Measurements from ENCODE around the gene CDKL5.
"Not testable (repeated sequence)": the region's sequence is repeated elsewhere in the genome, so short reads cannot be mapped to it uniquely, and the experiment has no call there.

CDKL5 gene

GRCh38 chrX:18579495-18579894, 154.1 kb downstream of the CDKL5 start:
- no peak for DNase-seq (ENCODE audit: low read depth)
- H3K4me3 ChIP-seq (ENCODE audit: low read length): no peak overlapping the region
- no peak for TF ChIP-seq CTCF (conservative IDR thresholded peaks at IDR 0.05; ENCODE audit: low read length)

DNA sequence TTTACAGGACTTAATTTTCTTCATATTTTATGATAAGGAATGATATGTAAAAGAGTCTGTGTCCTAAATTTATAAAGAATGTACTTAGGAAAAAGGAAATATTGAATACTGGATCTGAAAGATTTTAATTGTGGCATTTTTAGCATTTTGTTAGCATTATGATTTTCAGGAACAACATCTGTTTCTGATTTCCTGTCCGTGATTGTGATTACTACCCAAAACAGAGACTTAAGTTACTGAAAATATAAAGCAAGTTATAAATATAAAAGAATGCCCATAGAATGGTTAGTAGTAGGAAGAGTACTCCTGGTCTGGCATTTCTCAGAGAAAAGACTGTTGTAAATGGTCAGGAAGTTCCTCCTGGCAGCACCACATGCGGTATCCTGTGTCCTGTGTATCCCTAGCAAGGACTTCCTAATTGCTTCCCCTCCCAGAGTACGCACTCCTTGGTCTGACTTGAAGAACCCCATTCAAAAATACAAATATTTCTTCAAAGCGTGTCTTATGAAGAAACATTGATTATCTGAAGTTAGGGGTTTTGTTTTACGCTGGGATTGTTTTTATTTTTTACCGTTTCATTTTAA, 157.6 kb downstream of the CDKL5 start:
- no peak overlapping the region for H3K4me3 ChIP-seq (ENCODE audit: low read length)
- peak; percentile 17 for DNase-seq (ENCODE audit: low read depth)

DNA sequence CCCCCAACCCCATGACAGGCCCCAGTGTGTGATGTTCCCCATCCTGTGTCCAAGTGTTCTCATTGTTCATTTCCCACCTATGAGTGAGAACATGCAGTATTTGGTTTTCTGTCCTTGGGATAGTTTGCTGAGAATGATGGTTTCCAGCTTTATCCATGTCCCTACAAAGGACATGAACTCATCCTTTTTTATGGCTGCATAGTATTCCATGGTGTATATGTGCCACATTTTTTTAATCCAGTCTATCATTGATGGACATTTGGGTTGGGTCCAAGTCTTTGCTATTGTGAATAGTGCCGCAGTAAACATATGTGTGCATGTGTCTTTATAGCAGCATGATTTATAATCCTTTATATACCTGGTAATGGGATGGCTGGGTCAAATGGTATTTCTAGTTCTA, 163.9 kb downstream of the CDKL5 start:
- H3K4me3 ChIP-seq (ENCODE audit: low read length); DNase-seq (ENCODE audit: low read depth): not testable (repeated sequence)

More for the DNA sequence above, 157.6 kb downstream of the CDKL5 start:
- no peak for TF ChIP-seq CTCF (conservative IDR thresholded peaks at IDR 0.05; ENCODE audit: low read length)

GRCh38 chrX:18591834-18592233, 166.4 kb downstream of the CDKL5 start:
- TF ChIP-seq CTCF (conservative IDR thresholded peaks at IDR 0.05; ENCODE audit: low read length): no peak
- H3K4me3 ChIP-seq (ENCODE audit: low read length): no peak overlapping the region
- DNase-seq (ENCODE audit: low read depth): no peak

DNA sequence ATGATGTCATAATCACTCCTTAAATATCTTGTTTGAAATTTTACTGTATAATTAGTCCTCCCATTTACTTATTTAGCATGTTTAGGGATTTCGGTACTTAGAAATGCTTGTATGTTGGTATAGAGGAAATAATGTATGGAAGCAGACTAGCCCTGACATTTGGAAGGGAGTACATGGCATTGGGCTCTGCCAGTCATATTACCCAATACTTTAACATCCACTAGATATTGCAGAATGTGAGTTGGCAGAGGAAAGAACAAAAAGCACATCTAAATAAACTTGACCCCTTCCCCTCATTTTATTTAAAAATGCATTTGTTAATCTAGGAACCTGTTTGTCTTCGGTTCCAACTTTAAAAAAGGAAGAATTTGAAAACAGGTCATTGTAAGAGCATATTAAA, 168.7 kb downstream of the CDKL5 start:
- H3K4me3 ChIP-seq (ENCODE audit: low read length): no peak overlapping the region
- no peak for TF ChIP-seq CTCF (conservative IDR thresholded peaks at IDR 0.05; ENCODE audit: low read length)
- no peak for DNase-seq (ENCODE audit: low read depth)

- no peak overlapping the region for H3K4me3 ChIP-seq (ENCODE audit: low read length)
- no peak for TF ChIP-seq CTCF (conservative IDR thresholded peaks at IDR 0.05; ENCODE audit: low read length)
- DNase-seq (ENCODE audit: low read depth): no peak
Measured at GRCh38 chrX:18596096-18596495, 170.7 kb downstream of the CDKL5 start.

DNA sequence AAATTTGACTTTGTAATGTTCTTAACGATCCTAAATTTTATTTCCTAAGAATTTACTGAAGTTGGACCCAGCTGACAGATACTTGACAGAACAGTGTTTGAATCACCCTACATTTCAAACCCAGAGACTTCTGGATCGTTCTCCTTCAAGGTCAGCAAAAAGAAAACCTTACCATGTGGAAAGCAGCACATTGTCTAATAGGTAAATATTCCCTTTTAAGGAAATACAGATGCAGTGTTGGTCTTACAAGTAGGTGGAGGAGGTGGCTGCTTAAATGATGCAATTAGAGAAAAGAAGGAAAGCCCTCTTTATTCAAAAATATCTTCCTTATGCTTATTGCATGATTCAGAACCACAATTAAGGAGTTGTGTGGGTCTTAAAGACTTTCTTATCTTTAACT, 173.0 kb downstream of the CDKL5 start:
- DNase-seq (ENCODE audit: low read depth): peak; percentile 2
- TF ChIP-seq CTCF (conservative IDR thresholded peaks at IDR 0.05; ENCODE audit: low read length): no peak

GRCh38 chrX:18607966-18608365, 182.6 kb downstream of the CDKL5 start:
- DNase-seq (ENCODE audit: low read depth): no peak
- no peak for TF ChIP-seq CTCF (conservative IDR thresholded peaks at IDR 0.05; ENCODE audit: low read length)
- H3K4me3 ChIP-seq (ENCODE audit: low read length): no peak overlapping the region

More for the DNA sequence above, 173.0 kb downstream of the CDKL5 start:
- no peak overlapping the region for H3K4me3 ChIP-seq (ENCODE audit: low read length)

Data from AG10803 (cell line).